ENCODE measurements around the gene TNRC6C. TPM values are rescaled to one million over a fixed set of nuclear protein-coding genes. Genes with fewer than 3 reads are reported as not detected.
"Not testable (repeated sequence)": the region's sequence is repeated elsewhere in the genome, so short reads cannot be mapped to it uniquely, and the experiment has no call there.

The TNRC6C gene
- total and polyA plus RNA-seq, 9 of the 15 experiments (the other 6 are each of a cell fraction or from before 2014, with no cell fraction given) = 0.20 to 4.9 (median 2.3) TPM

- TF ChIP-seq KLF16 (IDR thresholded peaks at IDR 0.05) (peak; percentile 88), TRIM28 (IDR thresholded peaks at IDR 0.05) (peak; percentile 81), MNT (conservative IDR thresholded peaks at IDR 0.05) (peak in 1 of 2 experiments; percentile 65; a peak in 1 of 4 replicates), CREM (IDR thresholded peaks at IDR 0.05; ENCODE audit: low read depth) (0 out of 2 replicates have a peak, but pooled peaks have one; percentile 61), MTA2 (IDR thresholded peaks at IDR 0.05; ENCODE audit: low read depth) (peak; percentile 88), NONO (IDR thresholded peaks at IDR 0.05; ENCODE audit: low read depth in 2 of 2, low read length in 1 of 2) (peak in 1 of 2 experiments; percentile 72; a peak in 1 of 4 replicates), TFAP4 (CRISPR knock-in tag; IDR thresholded peaks at IDR 0.05; ENCODE audit: borderline replicate concordance) (0 out of 2 replicates have a peak, but pooled peaks have one; percentile 22), RCOR1 (IDR thresholded peaks at IDR 0.05; ENCODE audit: borderline replicate concordance in 1 of 2, low read depth in 2 of 2, low read length in 2 of 2) (peak; percentile 53 to 60; a peak in 2 of 4 replicates), CBFA2T3 (IDR thresholded peaks at IDR 0.05) (peak; percentile 95), EP400 (IDR thresholded peaks at IDR 0.05) (peak; percentile 62), SMAD4 (CRISPR knock-in tag; conservative IDR thresholded peaks at IDR 0.05) (peak; percentile 80), ID3 (tag; IDR thresholded peaks at IDR 0.05) (peak; percentile 81), PML (IDR thresholded peaks at IDR 0.05; ENCODE audit: low read length) (peak; percentile 50; the same call in 1 of the 2 replicates), TRIM24 (IDR thresholded peaks at IDR 0.05) (peak; percentile 73 to 87; a peak in 3 of 4 replicates), ATF7 (IDR thresholded peaks at IDR 0.05) (peak; percentile 39), ARID1B (IDR thresholded peaks at IDR 0.05) (peak; percentile 96), REST (IDR thresholded peaks at IDR 0.05; ENCODE audit: borderline replicate concordance) (peak; percentile 19; the same call in 1 of the 2 replicates)
- not testable (repeated sequence) for TF ChIP-seq ID3 (CRISPR knock-in tag; IDR thresholded peaks at IDR 0.05); REST (CRISPR knock-in tag; IDR thresholded peaks at IDR 0.05; ENCODE audit: low read depth)
Measured at GRCh38 chr17:78082355-78082872, 123.9 kb downstream of the TNRC6C start (continued).
